ENCODE data around the gene HYDIN.
"Not testable (repeated sequence)": the region's sequence is repeated elsewhere in the genome, so short reads cannot be mapped to it uniquely, and the experiment has no call there.

Gene HYDIN

DNA sequence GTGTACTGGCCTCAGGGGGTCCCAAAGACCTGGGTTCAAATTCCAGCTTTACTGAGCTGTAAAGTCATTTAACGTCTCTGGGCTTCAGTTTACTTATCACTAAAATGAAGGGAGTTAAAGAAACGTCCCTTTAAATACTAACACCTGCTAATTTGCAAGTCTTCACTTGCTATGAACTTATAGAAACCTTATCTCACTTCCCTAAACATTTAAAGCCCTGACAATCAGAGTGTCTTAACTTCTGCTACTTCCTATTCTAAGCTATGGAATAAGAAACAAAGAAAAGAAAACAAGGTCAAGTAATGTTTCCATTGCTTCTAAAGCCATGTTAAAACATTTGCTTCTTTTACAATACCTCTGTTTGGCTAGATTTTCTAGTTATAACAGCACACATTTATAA lies 87.3 kb downstream of the HYDIN start:
- not testable (repeated sequence) for DNase-seq (ENCODE audit: low read depth in 1 of 2, low spot score in 1 of 2)

- DNase-seq (ENCODE audit: low read depth in 1 of 2, low spot score in 1 of 2): not testable (repeated sequence)
These were observed 120.0 kb downstream of the HYDIN start for GRCh38 chr16:71110565-71110964.

DNA sequence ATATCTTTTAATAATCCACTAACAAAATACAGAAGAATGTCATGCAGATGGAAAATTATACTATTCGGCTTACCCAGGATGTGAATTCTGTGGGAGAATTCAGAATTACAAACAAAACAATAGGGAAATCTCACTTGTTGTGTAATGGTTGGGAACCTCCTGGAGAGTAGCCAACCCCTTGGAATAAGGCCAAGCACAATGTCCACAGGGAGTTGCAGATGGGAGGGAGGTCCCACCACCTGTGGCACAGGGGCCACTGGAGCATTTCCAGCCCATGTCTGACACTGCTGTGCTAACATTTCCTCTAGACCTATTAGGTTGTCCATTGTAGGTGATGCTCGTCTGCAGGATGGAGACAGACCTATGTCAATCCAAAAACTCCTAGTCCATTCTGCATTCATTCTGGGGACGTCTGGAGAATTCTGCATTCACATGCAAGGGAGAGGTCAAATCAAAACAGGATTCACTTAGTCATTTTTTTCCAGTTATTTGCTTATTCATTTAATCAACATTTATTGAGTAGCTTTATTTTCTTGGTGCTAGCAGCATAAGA lies 120.8 kb downstream of the HYDIN start:
- DNase-seq (ENCODE audit: low read depth in 1 of 2, low spot score in 1 of 2): not testable (repeated sequence)

DNA sequence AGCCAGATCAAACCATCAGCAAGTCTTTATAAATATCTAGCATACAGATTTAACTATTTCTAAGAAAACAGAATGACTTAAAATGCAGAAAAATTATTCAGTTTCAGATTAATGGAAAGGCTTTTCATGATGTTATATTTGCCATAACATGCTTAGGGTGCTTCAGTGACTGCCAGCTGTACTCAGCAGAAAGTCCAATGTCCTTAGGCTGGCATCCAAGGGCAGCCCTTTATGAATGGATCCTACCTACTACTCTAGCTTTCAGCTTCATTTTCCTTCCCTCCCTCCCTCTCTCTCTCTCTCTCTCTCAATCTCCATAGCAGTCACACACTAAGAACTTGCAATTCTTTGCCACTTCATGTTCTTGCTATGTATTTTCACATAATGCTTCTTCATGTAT lies 124.6 kb downstream of the HYDIN start:
- not testable (repeated sequence) for DNase-seq (ENCODE audit: low read depth in 1 of 2, low spot score in 1 of 2)

DNA sequence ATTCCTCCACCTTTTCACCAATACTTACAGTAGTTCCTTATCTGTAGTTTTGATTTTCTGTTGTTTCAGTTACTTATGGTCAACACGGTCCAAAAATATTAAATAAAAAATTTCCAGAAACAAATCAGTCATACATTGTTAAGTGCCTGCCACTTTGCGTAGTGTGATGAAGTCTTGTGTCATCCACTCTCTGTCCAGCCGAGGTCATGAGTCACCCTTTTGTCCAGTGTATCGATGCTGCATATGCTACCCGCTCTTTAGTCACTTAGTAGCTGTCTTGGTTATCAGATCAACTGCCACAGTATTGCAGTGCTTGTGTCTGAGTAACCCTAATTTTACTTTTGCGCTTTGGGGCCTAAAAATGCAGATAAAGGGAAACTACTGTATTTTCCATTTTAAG lies 146.9 kb downstream of the HYDIN start:
- DNase-seq (ENCODE audit: low read depth in 1 of 2, low spot score in 1 of 2): not testable (repeated sequence)

- not testable (repeated sequence) for DNase-seq (ENCODE audit: low read depth in 1 of 2, low spot score in 1 of 2)
These were observed 149.7 kb downstream of the HYDIN start for GRCh38 chr16:71080777-71081176.

GRCh38 chr16:71080262-71080661 lies 150.3 kb downstream of the HYDIN start:
- not testable (repeated sequence) for DNase-seq (ENCODE audit: low read depth in 1 of 2, low spot score in 1 of 2)

DNA sequence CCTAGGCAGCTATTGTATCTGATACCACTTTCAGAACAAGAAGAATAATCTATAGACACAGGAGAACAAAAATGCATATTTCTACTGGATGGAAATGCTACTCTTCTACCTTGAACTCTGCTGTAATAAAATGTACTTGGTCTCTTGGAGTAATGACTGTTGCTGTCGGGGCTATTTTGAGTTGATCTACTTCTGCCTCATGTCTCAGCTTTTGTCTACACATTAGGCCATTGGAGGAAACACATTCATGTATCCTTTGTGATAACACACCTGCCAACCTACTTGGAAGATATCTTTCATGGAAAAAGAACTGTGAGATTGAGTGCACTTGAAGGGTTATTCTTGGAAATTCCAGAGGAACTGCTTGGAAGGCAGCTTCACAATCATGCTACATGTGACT lies 159.9 kb downstream of the HYDIN start:
- DNase-seq (ENCODE audit: low read depth in 1 of 2, low spot score in 1 of 2): not testable (repeated sequence)

DNA sequence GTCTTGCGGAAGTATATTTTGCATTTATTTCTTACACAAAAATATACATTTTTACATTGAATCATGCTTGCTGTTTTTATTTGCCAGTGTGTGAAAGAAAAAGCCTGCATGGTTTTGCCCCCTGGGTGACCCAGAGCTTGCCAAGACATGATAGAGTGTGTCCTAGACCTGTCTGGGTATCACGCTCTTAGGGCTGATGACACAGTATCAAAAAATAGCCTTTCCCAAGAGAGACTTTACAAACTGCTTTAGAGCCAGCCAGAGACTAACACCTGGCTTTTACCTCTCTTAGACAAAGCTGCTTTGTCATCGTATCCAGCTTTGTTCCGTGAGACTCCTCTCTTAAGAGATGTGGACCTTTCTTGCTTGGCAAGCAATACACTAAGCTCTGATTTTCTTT lies 160.7 kb downstream of the HYDIN start:
- DNase-seq (ENCODE audit: low read depth in 1 of 2, low spot score in 1 of 2): not testable (repeated sequence)

DNA sequence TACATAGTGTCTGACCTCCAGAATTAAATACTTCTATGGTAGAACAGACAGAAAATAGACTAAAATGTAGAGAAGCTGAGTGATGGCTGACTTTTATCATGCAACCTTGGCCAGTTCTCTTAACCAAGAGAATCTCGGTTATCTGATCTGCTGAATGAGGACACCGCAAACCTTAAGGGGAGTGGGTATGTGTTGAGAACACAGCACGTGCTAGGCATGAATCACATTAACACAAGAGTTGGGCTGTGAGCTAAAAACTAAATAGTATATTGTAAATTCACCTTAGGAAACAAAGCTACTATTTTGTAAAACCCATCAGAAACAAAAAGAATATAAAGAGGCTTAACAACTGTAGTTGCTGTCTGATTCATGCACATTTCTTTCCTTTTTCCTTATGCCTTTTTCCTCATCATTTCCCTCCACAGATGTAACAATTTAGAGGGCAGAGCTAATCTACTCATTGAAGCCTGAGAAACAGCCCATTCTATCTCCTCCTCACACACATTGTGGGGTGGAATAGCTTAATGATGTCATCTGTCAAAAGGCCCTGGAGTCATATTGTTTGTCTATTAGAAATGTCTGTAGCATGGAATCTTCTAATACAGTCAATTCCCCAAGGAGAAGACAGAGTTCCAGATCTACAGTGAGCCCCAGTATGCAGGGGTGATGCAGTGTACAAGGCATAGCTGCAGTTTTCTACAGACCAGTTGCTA lies 176.5 kb downstream of the HYDIN start:
- DNase-seq (ENCODE audit: low read depth in 1 of 2, low spot score in 1 of 2): not testable (repeated sequence)

DNA sequence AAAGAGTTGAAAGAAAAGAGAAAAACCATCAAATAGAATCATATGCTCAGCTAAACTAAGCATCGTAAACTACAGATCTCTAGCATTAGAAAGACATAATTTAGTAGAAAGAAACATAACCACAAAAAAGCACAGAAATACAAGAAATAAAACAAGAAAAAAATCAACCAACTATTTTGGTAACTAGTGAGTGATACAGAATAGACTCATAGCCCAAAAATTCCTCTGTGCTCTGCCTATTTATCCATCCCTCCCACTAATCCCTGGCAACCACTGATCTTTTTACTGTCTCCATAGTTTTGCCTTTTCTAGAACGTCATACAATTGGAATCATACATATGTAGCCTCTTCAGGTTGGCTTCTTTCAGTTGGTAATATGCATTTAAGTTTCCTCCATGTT lies 180.2 kb downstream of the HYDIN start:
- not testable (repeated sequence) for DNase-seq (ENCODE audit: low read depth in 1 of 2, low spot score in 1 of 2)

- not testable (repeated sequence) for DNase-seq (ENCODE audit: low read depth in 1 of 2, low spot score in 1 of 2)
These were observed 191.0 kb downstream of the HYDIN start for GRCh38 chr16:71039368-71040111.

DNA sequence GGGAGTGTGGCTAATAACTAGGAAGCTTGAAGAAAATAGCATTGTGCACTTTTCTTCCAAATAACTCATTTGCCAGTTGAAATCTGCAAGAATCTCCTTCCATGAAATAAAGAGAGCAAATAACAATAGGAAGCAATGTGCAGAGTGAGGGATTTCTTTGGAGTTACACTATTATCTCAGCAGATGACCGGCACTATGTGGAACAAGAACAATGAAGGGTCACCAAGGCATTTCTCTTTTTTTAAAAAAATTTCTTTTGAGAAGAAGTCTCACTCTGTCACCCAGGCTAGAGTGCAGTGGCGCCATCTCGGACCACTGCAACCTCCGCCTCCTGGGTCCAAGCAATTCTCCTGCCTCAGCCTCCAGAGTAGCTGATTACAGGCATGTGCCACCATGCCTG lies 192.1 kb downstream of the HYDIN start:
- DNase-seq (ENCODE audit: low read depth in 1 of 2, low spot score in 1 of 2): not testable (repeated sequence)

GRCh38 chr16:71037987-71038386 lies 192.5 kb downstream of the HYDIN start:
- DNase-seq (ENCODE audit: low read depth in 1 of 2, low spot score in 1 of 2): not testable (repeated sequence)

GRCh38 chr16:71028032-71028727 lies 202.3 kb downstream of the HYDIN start:
- not testable (repeated sequence) for DNase-seq (ENCODE audit: low read depth in 1 of 2, low spot score in 1 of 2)

- DNase-seq (ENCODE audit: low read depth in 1 of 2, low spot score in 1 of 2): not testable (repeated sequence)
These were observed 203.0 kb downstream of the HYDIN start for GRCh38 chr16:71027511-71027910.

DNA sequence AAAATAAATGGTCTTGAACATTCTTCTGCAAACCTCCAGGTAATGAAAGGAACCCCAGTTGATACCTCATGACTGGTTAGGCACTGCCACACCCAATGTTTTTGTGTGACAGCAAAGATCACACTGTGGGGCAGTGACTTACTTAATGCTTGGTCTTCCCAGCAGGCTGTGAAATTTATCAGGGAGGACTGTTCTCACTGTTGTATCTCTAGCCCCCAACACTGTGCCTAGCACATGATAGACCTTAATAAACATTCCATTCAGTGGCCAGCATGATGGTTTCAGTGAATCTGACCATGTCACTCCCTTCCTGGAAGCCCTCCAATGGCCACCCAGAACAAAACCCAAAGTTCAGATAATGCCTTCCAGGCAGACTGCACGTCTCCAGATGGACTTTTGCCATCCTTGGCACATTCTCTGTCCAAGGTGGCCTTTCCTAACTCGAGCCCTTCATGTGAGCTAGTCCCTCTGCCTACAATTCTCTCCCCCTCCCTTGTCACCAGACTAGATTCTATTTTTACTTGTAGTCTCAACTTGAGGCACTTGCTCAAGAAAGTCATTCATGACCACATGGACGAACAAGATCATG lies 206.6 kb downstream of the HYDIN start:
- DNase-seq (ENCODE audit: low read depth in 1 of 2, low spot score in 1 of 2): not testable (repeated sequence)

DNA sequence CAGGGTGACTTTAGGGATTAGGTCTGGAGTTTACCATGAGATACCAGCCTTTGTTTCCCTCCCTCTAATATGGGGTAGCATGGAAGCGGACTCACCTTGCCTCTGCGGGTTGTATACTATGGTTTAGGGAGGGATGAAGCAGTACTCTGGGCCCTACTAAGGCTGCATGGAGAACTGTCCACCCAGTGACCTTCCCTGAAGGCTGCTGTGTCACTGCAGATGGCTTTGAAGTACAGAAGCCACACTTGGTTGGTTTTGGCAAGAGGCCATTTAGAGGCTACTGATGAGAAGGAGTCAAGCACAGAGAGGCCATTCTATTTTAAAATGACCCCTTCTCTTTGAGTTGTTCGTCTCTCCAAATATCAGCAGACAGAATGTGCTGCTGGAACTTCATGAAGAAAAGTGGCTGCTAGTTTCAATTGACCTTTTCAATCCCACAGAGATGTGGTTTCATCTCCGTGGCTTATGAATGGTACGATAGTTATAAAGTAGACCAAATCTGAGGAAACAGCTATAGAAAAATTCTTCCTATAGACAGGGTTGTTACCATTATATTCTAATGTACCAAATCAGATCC lies 208.5 kb downstream of the HYDIN start:
- DNase-seq (ENCODE audit: low read depth in 1 of 2, low spot score in 1 of 2): not testable (repeated sequence)

DNA sequence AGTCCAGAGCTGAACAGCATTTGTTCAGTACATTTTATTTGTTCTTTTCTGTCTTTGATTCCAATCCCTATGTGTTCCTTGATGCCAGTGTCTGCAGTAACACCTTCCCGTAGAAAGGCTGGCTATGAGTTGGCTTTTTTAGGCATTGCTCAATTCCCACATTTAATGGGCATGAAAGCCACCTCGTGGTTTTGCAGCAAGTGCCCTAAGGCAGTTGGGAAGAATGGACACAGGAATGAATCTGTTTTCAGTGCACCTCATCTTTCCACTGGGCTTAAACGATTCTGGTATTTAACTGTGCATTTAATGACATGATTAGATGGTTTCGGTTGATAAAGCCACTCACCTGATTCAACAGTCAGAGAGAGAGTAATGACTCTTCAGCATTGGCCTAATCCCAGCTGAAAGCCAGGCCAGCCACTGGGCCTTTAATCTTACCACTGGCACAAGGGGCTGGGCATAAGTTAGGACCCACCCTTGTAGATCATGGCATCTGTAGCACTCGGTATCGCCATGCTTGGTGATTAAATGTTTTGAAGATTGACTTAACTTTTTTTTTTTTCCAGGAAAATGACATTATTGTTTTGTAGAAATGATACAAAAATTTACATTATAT lies 211.3 kb downstream of the HYDIN start:
- DNase-seq (ENCODE audit: low read depth in 1 of 2, low spot score in 1 of 2): not testable (repeated sequence)

DNA sequence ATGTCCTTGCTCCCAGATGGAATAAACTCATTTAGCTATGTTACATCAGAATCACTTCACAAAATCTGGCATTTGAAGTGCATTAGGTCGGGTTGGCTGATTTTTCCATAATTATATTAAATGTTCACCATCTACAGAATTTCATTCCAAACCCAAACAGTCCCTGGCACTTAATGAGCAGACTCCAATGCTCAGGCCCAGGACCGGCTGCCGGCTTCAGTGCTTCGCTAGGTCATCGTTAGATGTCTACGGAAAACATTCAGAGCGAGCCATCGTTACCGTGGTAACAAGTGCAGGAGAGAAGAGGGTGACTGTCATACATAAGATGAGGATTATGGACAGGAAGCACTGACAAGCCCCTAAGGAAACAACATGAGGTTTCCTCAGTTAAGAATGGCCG lies 215.1 kb downstream of the HYDIN start:
- DNase-seq (ENCODE audit: low read depth in 1 of 2, low spot score in 1 of 2): not testable (repeated sequence)
